ENCODE data around the gene ATXN7L2. TPM values are rescaled to one million over a fixed set of nuclear protein-coding genes. Genes with fewer than 3 reads are reported as not detected.

The ATXN7L2 gene
- total RNA-seq, 1 donor from 2014 or later: 19.6 TPM

GRCh38 chr1:109498161-109498801 is 14.6 kb downstream of the ATXN7L2 start:
- DNase-seq (ENCODE audit: low spot score, unreplicated experiment): peak; percentile 28
- peaks cover 3% of the 10 kb centered on the region for H3K36me3 Mint-ChIP-seq (ENCODE audit: insufficient read depth)
- no peaks in the 10 kb centered on the region for H3K4me1 Mint-ChIP-seq (ENCODE audit: low read depth)
- no peaks in the 10 kb centered on the region for H3K9me3 Mint-ChIP-seq (ENCODE audit: low read depth)
- H3K27me3 Mint-ChIP-seq: no peaks in the 10 kb centered on the region
- peak; percentile 64 for TF ChIP-seq CTCF (IDR thresholded peaks at IDR 0.05; ENCODE audit: unreplicated experiment)
- no peak overlapping the region for H3K4me3 Mint-ChIP-seq (ENCODE audit: low read depth)
- H3K27ac Mint-ChIP-seq: no peak overlapping the region

- H3K36me3 Mint-ChIP-seq (ENCODE audit: insufficient read depth): peaks cover 3% of the 10 kb centered on the region
- H3K27ac Mint-ChIP-seq: no peak overlapping the region
- H3K4me1 Mint-ChIP-seq (ENCODE audit: low read depth): no peaks in the 10 kb centered on the region
- DNase-seq (ENCODE audit: low spot score, unreplicated experiment): no peak
- no peak overlapping the region for H3K4me3 Mint-ChIP-seq (ENCODE audit: low read depth)
- H3K9me3 Mint-ChIP-seq (ENCODE audit: low read depth): no peaks in the 10 kb centered on the region
- no peak for TF ChIP-seq CTCF (IDR thresholded peaks at IDR 0.05; ENCODE audit: unreplicated experiment)
- H3K27me3 Mint-ChIP-seq: no peaks in the 10 kb centered on the region
These were observed 15.4 kb downstream of the ATXN7L2 start for GRCh38 chr1:109499081-109499480.

- H3K4me3 Mint-ChIP-seq (ENCODE audit: low read depth): no peak overlapping the region
- no peaks in the 10 kb centered on the region for H3K4me1 Mint-ChIP-seq (ENCODE audit: low read depth)
- peaks cover 3% of the 10 kb centered on the region for H3K36me3 Mint-ChIP-seq (ENCODE audit: insufficient read depth)
- no peak overlapping the region for H3K27ac Mint-ChIP-seq
- no peak for DNase-seq (ENCODE audit: low spot score, unreplicated experiment)
- H3K9me3 Mint-ChIP-seq (ENCODE audit: low read depth): no peaks in the 10 kb centered on the region
- no peaks in the 10 kb centered on the region for H3K27me3 Mint-ChIP-seq
- TF ChIP-seq CTCF (IDR thresholded peaks at IDR 0.05; ENCODE audit: unreplicated experiment): peak; percentile 41
These were observed 16.2 kb downstream of the ATXN7L2 start for GRCh38 chr1:109499661-109500536.

- Mint-ChIP-seq H3K4me3 (ENCODE audit: low read depth) (no peak overlapping the region), H3K27me3 (no peaks in the 10 kb centered on the region), H3K9me3 (ENCODE audit: low read depth) (no peaks in the 10 kb centered on the region), H3K4me1 (ENCODE audit: low read depth) (no peaks in the 10 kb centered on the region), H3K36me3 (ENCODE audit: insufficient read depth) (peaks cover 3% of the 10 kb centered on the region), H3K27ac (no peak overlapping the region)
- DNase-seq (ENCODE audit: low spot score, unreplicated experiment): no peak
- TF ChIP-seq CTCF (IDR thresholded peaks at IDR 0.05; ENCODE audit: unreplicated experiment): no peak
These were observed 17.3 kb downstream of the ATXN7L2 start for GRCh38 chr1:109500941-109501381.

GRCh38 chr1:109501644-109502363 is 18.1 kb downstream of the ATXN7L2 start:
- no peak for TF ChIP-seq CTCF (IDR thresholded peaks at IDR 0.05; ENCODE audit: unreplicated experiment)
- no peaks in the 10 kb centered on the region for H3K9me3 Mint-ChIP-seq (ENCODE audit: low read depth)
- H3K27ac Mint-ChIP-seq: no peak overlapping the region
- H3K27me3 Mint-ChIP-seq: no peaks in the 10 kb centered on the region
- no peaks in the 10 kb centered on the region for H3K4me1 Mint-ChIP-seq (ENCODE audit: low read depth)
- H3K4me3 Mint-ChIP-seq (ENCODE audit: low read depth): no peak overlapping the region
- DNase-seq (ENCODE audit: low spot score, unreplicated experiment): no peak
- H3K36me3 Mint-ChIP-seq (ENCODE audit: insufficient read depth): no peaks in the 10 kb centered on the region
